Measurements from ENCODE around the gene DERA.

Gene DERA

GRCh38 chr12:15879413-15879812, 31.7 kb upstream of the DERA start:
- no peak overlapping the region for H3K27ac ChIP-seq
- H3K4me1 ChIP-seq (ENCODE audit: low read depth, poor library complexity, severe bottlenecking): peaks cover 11% of the 10 kb centered on the region
- no peaks in the 10 kb centered on the region for H3K27me3 ChIP-seq (ENCODE audit: insufficient read depth, low read depth)
- no peak overlapping the region for H2AFZ ChIP-seq (ENCODE audit: low read depth)
- no peaks in the 10 kb centered on the region for H4K20me1 ChIP-seq (ENCODE audit: insufficient read depth)
- no peak overlapping the region for H3K9ac ChIP-seq
- H3K79me2 ChIP-seq (ENCODE audit: insufficient read depth, low read depth): peaks cover 21% of the 10 kb centered on the region
- no peak overlapping the region for H3K4me2 ChIP-seq
- H3K36me3 ChIP-seq (ENCODE audit: insufficient read depth): no peaks in the 10 kb centered on the region
- H3K4me3 ChIP-seq (IDR thresholded peaks at IDR 0.05; ENCODE audit: insufficient read depth, low read depth, low read length): no peak overlapping the region
- TF ChIP-seq CTCF (conservative IDR thresholded peaks at IDR 0.05; ENCODE audit: low read depth, low read length): no peak

GRCh38 chr12:15880721-15881120, 30.4 kb upstream of the DERA start:
- no peak overlapping the region for H3K9ac ChIP-seq
- no peaks in the 10 kb centered on the region for H3K27me3 ChIP-seq (ENCODE audit: insufficient read depth, low read depth)
- no peak overlapping the region for H2AFZ ChIP-seq (ENCODE audit: low read depth)
- H3K4me1 ChIP-seq (ENCODE audit: low read depth, poor library complexity, severe bottlenecking): peaks cover 16% of the 10 kb centered on the region
- H3K79me2 ChIP-seq (ENCODE audit: insufficient read depth, low read depth): peaks cover 34% of the 10 kb centered on the region
- TF ChIP-seq CTCF (conservative IDR thresholded peaks at IDR 0.05; ENCODE audit: low read depth, low read length): no peak
- no peaks in the 10 kb centered on the region for H3K36me3 ChIP-seq (ENCODE audit: insufficient read depth)
- H3K4me3 ChIP-seq (IDR thresholded peaks at IDR 0.05; ENCODE audit: insufficient read depth, low read depth, low read length): no peak overlapping the region
- H4K20me1 ChIP-seq (ENCODE audit: insufficient read depth): 0 out of 2 replicates have a peak, but pooled peaks cover 2% of the 10 kb centered on the region
- H3K27ac ChIP-seq: no peak overlapping the region
- H3K4me2 ChIP-seq: no peak overlapping the region

- H3K27me3 ChIP-seq (ENCODE audit: insufficient read depth, low read depth): no peaks in the 10 kb centered on the region
- peak within 1 kb of the TSS; percentile 94 for H3K27ac ChIP-seq
- H3K79me2 ChIP-seq (ENCODE audit: insufficient read depth, low read depth): peaks cover 50% of the 10 kb centered on the region
- H4K20me1 ChIP-seq (ENCODE audit: insufficient read depth): 0 out of 2 replicates have a peak, but pooled peaks cover 5% of the 10 kb centered on the region
- H2AFZ ChIP-seq (ENCODE audit: low read depth): peak within 1 kb of the TSS; percentile 94
- no peak within 1 kb of the TSS for H3K4me3 ChIP-seq (IDR thresholded peaks at IDR 0.05; ENCODE audit: insufficient read depth, low read depth, low read length)
- H3K9ac ChIP-seq: peak within 1 kb of the TSS; percentile 94
- peaks cover 16% of the 10 kb centered on the region for H3K4me1 ChIP-seq (ENCODE audit: low read depth, poor library complexity, severe bottlenecking)
- H3K36me3 ChIP-seq (ENCODE audit: insufficient read depth): no peaks in the 10 kb centered on the region
- no peak for TF ChIP-seq CTCF (conservative IDR thresholded peaks at IDR 0.05; ENCODE audit: low read depth, low read length)
- peak within 1 kb of the TSS; percentile 57 for H3K4me2 ChIP-seq
Observed at GRCh38 chr12:15882118-15882971, 28.8 kb upstream of the DERA start, which contains the start of gene STRAP. STRAP (plus strand) TSS chr12:15882387; CDS start chr12:15882708, 321 bp downstream.

DNA sequence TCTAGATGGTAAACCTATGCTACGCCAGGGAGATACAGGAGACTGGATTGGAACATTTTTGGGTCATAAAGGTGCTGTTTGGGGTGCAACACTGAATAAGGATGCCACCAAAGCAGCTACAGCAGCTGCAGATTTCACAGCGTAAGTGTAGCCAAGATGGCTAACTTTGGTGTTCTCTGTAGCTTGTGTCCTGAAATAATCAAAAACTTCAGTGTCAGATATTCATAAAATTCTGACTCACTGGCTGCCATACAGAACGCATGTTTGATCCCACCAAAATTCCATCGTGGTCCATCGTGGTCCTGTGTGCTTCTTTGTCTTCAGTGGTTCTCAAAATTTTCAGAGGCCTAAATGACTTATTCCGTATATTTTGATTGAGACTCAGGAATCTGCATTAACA, 27.6 kb upstream of the DERA start:
- Histone ChIP-seq H3K9ac (peak overlapping the region; percentile 94; the same call in 1 of the 2 replicates), H4K20me1 (ENCODE audit: insufficient read depth) (0 out of 2 replicates have a peak, but pooled peaks cover 5% of the 10 kb centered on the region), H3K4me1 (ENCODE audit: low read depth, poor library complexity, severe bottlenecking) (peaks cover 16% of the 10 kb centered on the region), H3K27me3 (ENCODE audit: insufficient read depth, low read depth) (no peaks in the 10 kb centered on the region), H3K79me2 (ENCODE audit: insufficient read depth, low read depth) (peaks cover 61% of the 10 kb centered on the region), H3K4me2 (peak overlapping the region; percentile 57), H2AFZ (ENCODE audit: low read depth) (no peak overlapping the region), H3K36me3 (ENCODE audit: insufficient read depth) (no peaks in the 10 kb centered on the region), H3K4me3 (IDR thresholded peaks at IDR 0.05; ENCODE audit: insufficient read depth, low read depth, low read length) (no peak overlapping the region), H3K27ac (no peak overlapping the region; the same call in 1 of the 2 replicates)
- TF ChIP-seq CTCF (conservative IDR thresholded peaks at IDR 0.05; ENCODE audit: low read depth, low read length): no peak

Data from KMS-11 (cell line).